Fibroblast of skin of abdomen (primary cell): ENCODE results near the gene MDFIC.

ENCODE experiments used
- DNase-seq: peaks from one replicate; pipeline ENCODE4 v3.0.0-alpha.2; 2013

The MDFIC gene

GRCh38 chr7:114956702-114957101 lies 34.8 kb downstream of the MDFIC start:
- no peak for DNase-seq

- DNase-seq: no peak
Observed at GRCh38 chr7:114957444-114957843, 35.5 kb downstream of the MDFIC start.

- DNase-seq: no peak
Observed at GRCh38 chr7:114959931-114960330, 38.0 kb downstream of the MDFIC start.

- DNase-seq: no peak
Observed at GRCh38 chr7:114962441-114962840, 40.5 kb downstream of the MDFIC start.

GRCh38 chr7:114966156-114966555 lies 44.3 kb downstream of the MDFIC start:
- no peak for DNase-seq

GRCh38 chr7:114969096-114969495 lies 47.2 kb downstream of the MDFIC start:
- DNase-seq: no peak

GRCh38 chr7:114970308-114970707 lies 48.4 kb downstream of the MDFIC start:
- DNase-seq: no peak

GRCh38 chr7:114970732-114971131 lies 48.8 kb downstream of the MDFIC start:
- DNase-seq: no peak

GRCh38 chr7:114972567-114972966 lies 50.7 kb downstream of the MDFIC start:
- no peak for DNase-seq

GRCh38 chr7:114973147-114973546 lies 51.3 kb downstream of the MDFIC start:
- DNase-seq: peak; percentile 60

- no peak for DNase-seq
Observed at GRCh38 chr7:114975401-114975800, 53.5 kb downstream of the MDFIC start.

- no peak for DNase-seq
Observed at GRCh38 chr7:114976666-114977065, 54.8 kb downstream of the MDFIC start.

- DNase-seq: no peak
Observed at GRCh38 chr7:114977277-114977676, 55.4 kb downstream of the MDFIC start.

- peak; percentile 36 for DNase-seq
Observed at GRCh38 chr7:114979388-114979787, 57.5 kb downstream of the MDFIC start.

- DNase-seq: no peak
Observed at GRCh38 chr7:114979803-114980507, 58.1 kb downstream of the MDFIC start.

GRCh38 chr7:114981323-114981722 lies 59.4 kb downstream of the MDFIC start:
- DNase-seq: no peak

- no peak for DNase-seq
Observed at GRCh38 chr7:114985116-114985715, 63.3 kb downstream of the MDFIC start.

- peak; percentile 45 for DNase-seq
Observed at GRCh38 chr7:114986190-114987180, 64.6 kb downstream of the MDFIC start.

- DNase-seq: no peak
Observed at GRCh38 chr7:114988026-114988425, 66.1 kb downstream of the MDFIC start.

- peak; percentile 76 for DNase-seq
Observed at GRCh38 chr7:114988755-114989375, 67.0 kb downstream of the MDFIC start.

GRCh38 chr7:114989531-114989930 lies 67.6 kb downstream of the MDFIC start:
- no peak for DNase-seq

GRCh38 chr7:114997487-114998404 lies 75.9 kb downstream of the MDFIC start:
- DNase-seq: no peak
